GM12865 (cell line): ENCODE measurements around the gene CANX.

Source experiments
- DNase-seq: peaks from one replicate; pipeline ENCODE4 v3.0.0; 2010; ENCODE audit warnings: low read depth
- H3K4me3 ChIP-seq: 2 replicates; pipeline ENCODE4 v1.5.1; 2011; ENCODE audit warnings: mild to moderate bottlenecking, low read depth, low read length, control low read depth
- TF ChIP-seq, protein P1 (sequence below): IDR thresholded peaks from 2 replicates; pipeline ENCODE4 v1.5.1; 2011; ENCODE audit warnings: low read length, control low read depth, low read depth, inconsistent platforms; ENCODE audit not compliant: insufficient read depth; ENCODE audit errors: missing control alignments

The CANX gene

DNA sequence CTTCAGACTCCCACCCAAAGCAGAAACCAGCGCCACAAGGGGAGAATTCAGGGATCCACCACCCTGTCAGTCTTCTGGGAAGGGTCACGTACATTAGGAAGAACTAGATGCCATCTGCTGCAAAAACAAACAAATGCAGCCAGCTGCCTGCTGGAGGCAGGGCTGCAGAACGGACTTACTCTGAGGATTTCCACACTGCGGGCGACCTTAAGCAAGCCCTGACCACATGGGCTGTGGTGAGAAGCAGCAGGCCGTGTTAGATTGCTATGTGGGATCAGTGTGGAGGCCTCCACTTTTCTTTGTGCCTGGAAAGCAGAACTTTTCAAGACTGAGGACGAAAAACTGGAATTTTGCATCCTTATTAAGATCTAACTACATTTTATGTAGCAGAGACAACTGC, 81.6 kb downstream of the CANX start:
- DNase-seq = no peak
- TF ChIP-seq, protein P1, sequence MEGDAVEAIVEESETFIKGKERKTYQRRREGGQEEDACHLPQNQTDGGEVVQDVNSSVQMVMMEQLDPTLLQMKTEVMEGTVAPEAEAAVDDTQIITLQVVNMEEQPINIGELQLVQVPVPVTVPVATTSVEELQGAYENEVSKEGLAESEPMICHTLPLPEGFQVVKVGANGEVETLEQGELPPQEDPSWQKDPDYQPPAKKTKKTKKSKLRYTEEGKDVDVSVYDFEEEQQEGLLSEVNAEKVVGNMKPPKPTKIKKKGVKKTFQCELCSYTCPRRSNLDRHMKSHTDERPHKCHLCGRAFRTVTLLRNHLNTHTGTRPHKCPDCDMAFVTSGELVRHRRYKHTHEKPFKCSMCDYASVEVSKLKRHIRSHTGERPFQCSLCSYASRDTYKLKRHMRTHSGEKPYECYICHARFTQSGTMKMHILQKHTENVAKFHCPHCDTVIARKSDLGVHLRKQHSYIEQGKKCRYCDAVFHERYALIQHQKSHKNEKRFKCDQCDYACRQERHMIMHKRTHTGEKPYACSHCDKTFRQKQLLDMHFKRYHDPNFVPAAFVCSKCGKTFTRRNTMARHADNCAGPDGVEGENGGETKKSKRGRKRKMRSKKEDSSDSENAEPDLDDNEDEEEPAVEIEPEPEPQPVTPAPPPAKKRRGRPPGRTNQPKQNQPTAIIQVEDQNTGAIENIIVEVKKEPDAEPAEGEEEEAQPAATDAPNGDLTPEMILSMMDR = no peak
- H3K4me3 ChIP-seq = no peak overlapping the region
